ENCODE data around the gene CAVIN1. TPM values are rescaled to one million over a fixed set of nuclear protein-coding genes. Genes with fewer than 3 reads are reported as not detected.

CAVIN1 gene
- total RNA-seq, 1 donor from 2014 or later, result 205 TPM

DNA sequence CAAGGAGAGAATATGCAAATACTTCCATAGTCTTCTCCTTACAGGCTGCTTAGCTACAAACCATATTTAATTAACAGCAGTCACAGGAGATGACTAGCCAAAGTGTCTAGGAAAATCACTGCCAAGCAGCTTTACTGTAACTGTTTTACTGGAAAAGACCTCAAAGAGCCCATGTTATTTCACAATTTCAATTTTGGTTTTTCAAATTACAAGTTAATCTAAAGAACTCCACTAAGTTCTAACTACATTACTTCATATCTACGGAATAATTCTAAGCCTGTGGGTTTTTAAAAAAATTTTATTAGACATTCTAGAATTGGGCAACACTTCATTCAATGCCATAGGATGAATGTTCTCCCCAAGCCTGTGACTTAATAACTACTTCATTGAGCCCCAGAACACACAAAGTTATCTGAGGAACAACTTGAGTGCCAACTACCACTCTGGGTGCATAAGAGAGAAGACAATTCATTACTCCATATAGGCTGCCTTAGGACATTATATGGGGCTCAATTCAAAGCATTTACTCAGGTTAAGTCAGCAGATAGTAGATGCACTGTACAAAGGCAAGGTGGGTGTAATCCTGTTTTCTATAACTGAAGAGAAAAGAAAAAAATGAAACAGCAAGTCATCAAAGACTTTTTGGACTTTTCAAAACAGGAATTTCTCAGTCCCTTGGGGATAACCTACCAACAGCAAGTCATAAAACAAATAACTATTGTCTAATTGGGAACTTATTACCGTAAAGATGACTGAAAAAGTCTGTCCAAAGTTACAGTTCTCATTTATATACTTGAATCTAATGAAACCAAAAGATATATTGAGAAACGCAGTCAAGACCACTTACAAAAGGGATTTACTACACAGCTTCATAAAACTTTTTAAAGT lies 67.9 kb downstream of the CAVIN1 start:
- intact Hi-C loops (cut with micrococcal nuclease), result no loop called here

More for the DNA sequence above, 67.9 kb downstream of the CAVIN1 start:
- Histone ChIP-seq H3K27ac (replicated peaks) (peak overlapping the region; percentile 20), H3K9me3 (replicated peaks) (no peaks in the 10 kb centered on the region), H3K4me1 (peaks cover 85% of the 10 kb centered on the region), H3K27me3 (ENCODE audit: low read depth) (no peaks in the 10 kb centered on the region), H3K36me3 (no peaks in the 10 kb centered on the region), H3K4me3 (no peak overlapping the region)
- TF ChIP-seq, protein P1, sequence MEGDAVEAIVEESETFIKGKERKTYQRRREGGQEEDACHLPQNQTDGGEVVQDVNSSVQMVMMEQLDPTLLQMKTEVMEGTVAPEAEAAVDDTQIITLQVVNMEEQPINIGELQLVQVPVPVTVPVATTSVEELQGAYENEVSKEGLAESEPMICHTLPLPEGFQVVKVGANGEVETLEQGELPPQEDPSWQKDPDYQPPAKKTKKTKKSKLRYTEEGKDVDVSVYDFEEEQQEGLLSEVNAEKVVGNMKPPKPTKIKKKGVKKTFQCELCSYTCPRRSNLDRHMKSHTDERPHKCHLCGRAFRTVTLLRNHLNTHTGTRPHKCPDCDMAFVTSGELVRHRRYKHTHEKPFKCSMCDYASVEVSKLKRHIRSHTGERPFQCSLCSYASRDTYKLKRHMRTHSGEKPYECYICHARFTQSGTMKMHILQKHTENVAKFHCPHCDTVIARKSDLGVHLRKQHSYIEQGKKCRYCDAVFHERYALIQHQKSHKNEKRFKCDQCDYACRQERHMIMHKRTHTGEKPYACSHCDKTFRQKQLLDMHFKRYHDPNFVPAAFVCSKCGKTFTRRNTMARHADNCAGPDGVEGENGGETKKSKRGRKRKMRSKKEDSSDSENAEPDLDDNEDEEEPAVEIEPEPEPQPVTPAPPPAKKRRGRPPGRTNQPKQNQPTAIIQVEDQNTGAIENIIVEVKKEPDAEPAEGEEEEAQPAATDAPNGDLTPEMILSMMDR (IDR thresholded peaks at IDR 0.05; ENCODE audit: borderline replicate concordance), result no peak
- DNase-seq, result no peak

Other genes starting within 250 kb of the CAVIN1 start
- gene KCNH4, start 242.1 kb downstream of the CAVIN1 start, total RNA-seq, result 0.16 TPM
- not detected for gene HCRT, start 237.8 kb downstream of the CAVIN1 start, total RNA-seq
- gene GHDC, start 228.8 kb downstream of the CAVIN1 start, total RNA-seq, result 8.4 TPM
- 30.7 TPM for gene STAT5B, start 146.9 kb downstream of the CAVIN1 start, total RNA-seq
- 16.7 TPM for gene STAT5A, start 134.8 kb downstream of the CAVIN1 start, total RNA-seq
- gene STAT3, start 34.8 kb downstream of the CAVIN1 start, total RNA-seq, result 116 TPM
- 25.6 TPM for gene ATP6V0A1, start 35.6 kb upstream of the CAVIN1 start, total RNA-seq
- 7.7 TPM for gene NAGLU, start 113.0 kb upstream of the CAVIN1 start, total RNA-seq
- 0.99 TPM for gene HSD17B1, start 129.7 kb upstream of the CAVIN1 start, total RNA-seq
- 48.8 TPM for gene COASY, start 138.9 kb upstream of the CAVIN1 start, total RNA-seq
- 79.7 TPM for gene MLX, start 143.8 kb upstream of the CAVIN1 start, total RNA-seq
- gene PSMC3IP, start 154.5 kb upstream of the CAVIN1 start, total RNA-seq, result 2.5 TPM
- gene RETREG3, start 186.1 kb upstream of the CAVIN1 start, total RNA-seq, result 17.6 TPM
- 48.0 TPM for gene TUBG1, start 186.4 kb upstream of the CAVIN1 start, total RNA-seq
- gene TUBG2, start 236.0 kb upstream of the CAVIN1 start, total RNA-seq, result 15.6 TPM